GM12878 (cell line): Measurements from ENCODE around the gene SIK3.

Experiments
- CEBPB ChIP-seq, 2 experiments: fragments of 150-350 bp in 1 of 2; IDR thresholded peaks; 2 replicates each; pipeline ENCODE4 v1.6.1; 2012 to 2014; ENCODE audit warnings: low read depth in 2 of 2, low read length in 2 of 2, borderline replicate concordance in 1 of 2, inconsistent platforms in 1 of 2
- EP300 ChIP-seq, 2 experiments: fragments of 150-350 bp in 1 of 2; IDR thresholded peaks; 2 replicates each; pipeline ENCODE4 v1.6.1; 2011 to 2012; ENCODE audit warnings: low read depth in 2 of 2, low read length in 2 of 2, borderline replicate concordance in 1 of 2, improper control_type of control experiment in 1 of 2, inconsistent platforms in 1 of 2; ENCODE audit not compliant: control insufficient read depth in 1 of 2
- EZH2 ChIP-seq: IDR thresholded peaks from 2 replicates; pipeline ENCODE4 v1.6.1; 2012; ENCODE audit warnings: low read depth, mild to moderate bottlenecking, control low read depth, inconsistent platforms, low read length, borderline replicate concordance; ENCODE audit not compliant: control insufficient read depth
- HDAC2 ChIP-seq: fragments of 200-600 bp; sonication (generic); IDR thresholded peaks from 2 replicates; pipeline ENCODE4 v1.6.1; 2017
- IRF4 ChIP-seq: IDR thresholded peaks from 2 replicates; pipeline ENCODE4 v1.6.1; 2011; ENCODE audit warnings: low read depth, low read length
- JUNB ChIP-seq: IDR thresholded peaks from 2 replicates; pipeline ENCODE4 v1.6.1; 2016; ENCODE audit warnings: antibody characterized with exemption, mild to moderate bottlenecking
- POLR2A ChIP-seq: IDR thresholded peaks from 2 replicates; pipeline ENCODE4 v1.6.1; 2011; ENCODE audit warnings: low read depth, mild to moderate bottlenecking, low read length
- TF ChIP-seq, protein P1 (sequence below), 3 experiments: IDR thresholded peaks in 2 of 3; conservative IDR thresholded peaks in 1 of 3; 2 replicates each; pipeline ENCODE4 v1.5.1; 2011; ENCODE audit warnings: low read depth in 3 of 3, low read length in 3 of 3, mild to moderate bottlenecking in 3 of 3, control low read depth in 2 of 3, moderate library complexity in 2 of 3, inconsistent platforms in 1 of 3, mixed read lengths in 1 of 3; ENCODE audit not compliant: control insufficient read depth in 2 of 3, insufficient read depth in 1 of 3; ENCODE audit errors: extremely low read depth in 1 of 3

DNA sequence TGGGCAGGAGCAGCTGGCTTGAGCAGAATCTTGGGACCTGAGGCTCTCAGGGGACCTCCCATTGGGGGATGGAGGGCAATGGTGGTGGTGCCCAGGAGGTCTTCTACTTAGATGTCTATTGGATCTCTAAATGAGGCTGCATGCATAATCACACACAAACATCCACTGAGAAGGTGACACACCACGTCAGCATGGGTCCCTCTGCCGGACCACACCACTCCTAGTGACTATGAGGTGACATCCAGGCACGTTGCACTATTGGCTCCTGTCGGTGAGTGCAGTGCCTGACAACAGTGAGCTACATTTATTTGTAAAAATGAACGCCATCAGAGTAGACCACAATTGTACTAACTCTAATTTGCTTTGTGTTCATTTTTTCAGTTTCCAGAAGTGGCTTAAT is 272.8 kb downstream of the SIK3 start:
- TF ChIP-seq CEBPB (IDR thresholded peaks at IDR 0.05; ENCODE audit: borderline replicate concordance in 1 of 2, low read depth in 2 of 2, low read length in 2 of 2) (no peak), JUNB (no peak), POLR2A (no peak), EZH2 (no peak), IRF4 (no peak), EP300 (IDR thresholded peaks at IDR 0.05; ENCODE audit: borderline replicate concordance in 1 of 2, control insufficient read depth in 1 of 2, low read depth in 2 of 2, low read length in 2 of 2) (no peak), HDAC2 (no peak)
- TF ChIP-seq, protein P1, sequence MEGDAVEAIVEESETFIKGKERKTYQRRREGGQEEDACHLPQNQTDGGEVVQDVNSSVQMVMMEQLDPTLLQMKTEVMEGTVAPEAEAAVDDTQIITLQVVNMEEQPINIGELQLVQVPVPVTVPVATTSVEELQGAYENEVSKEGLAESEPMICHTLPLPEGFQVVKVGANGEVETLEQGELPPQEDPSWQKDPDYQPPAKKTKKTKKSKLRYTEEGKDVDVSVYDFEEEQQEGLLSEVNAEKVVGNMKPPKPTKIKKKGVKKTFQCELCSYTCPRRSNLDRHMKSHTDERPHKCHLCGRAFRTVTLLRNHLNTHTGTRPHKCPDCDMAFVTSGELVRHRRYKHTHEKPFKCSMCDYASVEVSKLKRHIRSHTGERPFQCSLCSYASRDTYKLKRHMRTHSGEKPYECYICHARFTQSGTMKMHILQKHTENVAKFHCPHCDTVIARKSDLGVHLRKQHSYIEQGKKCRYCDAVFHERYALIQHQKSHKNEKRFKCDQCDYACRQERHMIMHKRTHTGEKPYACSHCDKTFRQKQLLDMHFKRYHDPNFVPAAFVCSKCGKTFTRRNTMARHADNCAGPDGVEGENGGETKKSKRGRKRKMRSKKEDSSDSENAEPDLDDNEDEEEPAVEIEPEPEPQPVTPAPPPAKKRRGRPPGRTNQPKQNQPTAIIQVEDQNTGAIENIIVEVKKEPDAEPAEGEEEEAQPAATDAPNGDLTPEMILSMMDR (IDR thresholded peaks at IDR 0.05 in 2 of 3, conservative IDR thresholded peaks at IDR 0.05 in 1 of 3; ENCODE audit: control insufficient read depth in 2 of 3, extremely low read depth in 1 of 3, insufficient read depth in 1 of 3, low read depth in 3 of 3, low read length in 3 of 3): no peak
